BLaER1 (cell line): Measurements from ENCODE around the gene SCN8A.

Experiments
- H3K27ac ChIP-seq: shearing (Covaris generic); formaldehyde crosslinking; 2 replicates; pipeline ENCODE4 v1.8.1; 2022
- H3K27me3 ChIP-seq: shearing (Covaris generic); formaldehyde crosslinking; 2 replicates; pipeline ENCODE4 v1.8.1; 2022
- H3K36me3 ChIP-seq: shearing (Covaris generic); formaldehyde crosslinking; 2 replicates; pipeline ENCODE4 v1.8.1; 2022
- H3K4me1 ChIP-seq: shearing (Covaris generic); formaldehyde crosslinking; 2 replicates; pipeline ENCODE4 v1.8.1; 2022
- H3K4me2 ChIP-seq: shearing (Covaris generic); formaldehyde crosslinking; 2 replicates; pipeline ENCODE4 v1.8.1; 2022
- H3K4me3 ChIP-seq: shearing (Covaris generic); formaldehyde crosslinking; 2 replicates; pipeline ENCODE4 v1.8.1; 2022
- H3K9ac ChIP-seq: shearing (Covaris generic); formaldehyde crosslinking; 2 replicates; pipeline ENCODE4 v1.8.1; 2022
- H3K9me3 ChIP-seq: shearing (Covaris generic); formaldehyde crosslinking; 2 replicates; pipeline ENCODE4 v1.8.1; 2022
- H4K20me1 ChIP-seq: shearing (Covaris generic); formaldehyde crosslinking; 2 replicates; pipeline ENCODE4 v1.8.1; 2022
- Cebpa-rat ChIP-seq: shearing (Covaris generic); IDR thresholded peaks from 2 replicates; pipeline ENCODE4 v1.8.1; 2022

SCN8A gene

GRCh38 chr12:51662728-51663154, 71.7 kb downstream of the SCN8A start:
- H3K9ac ChIP-seq, result no peak overlapping the region
- H3K27me3 ChIP-seq, result no peaks in the 10 kb centered on the region
- H3K4me2 ChIP-seq, result no peak overlapping the region
- TF ChIP-seq Cebpa-rat, result no peak
- peaks cover 8% of the 10 kb centered on the region for H3K4me1 ChIP-seq
- H3K36me3 ChIP-seq, result no peaks in the 10 kb centered on the region
- no peaks in the 10 kb centered on the region for H3K9me3 ChIP-seq
- H3K4me3 ChIP-seq, result no peak overlapping the region
- no peaks in the 10 kb centered on the region for H4K20me1 ChIP-seq
- no peak overlapping the region for H3K27ac ChIP-seq

GRCh38 chr12:51663390-51663789, 72.4 kb downstream of the SCN8A start:
- no peak for TF ChIP-seq Cebpa-rat
- no peak overlapping the region for H3K4me2 ChIP-seq
- no peak overlapping the region for H3K4me3 ChIP-seq
- H3K9ac ChIP-seq, result no peak overlapping the region
- no peaks in the 10 kb centered on the region for H3K36me3 ChIP-seq
- H3K27me3 ChIP-seq, result no peaks in the 10 kb centered on the region
- H3K4me1 ChIP-seq, result peaks cover 8% of the 10 kb centered on the region
- no peaks in the 10 kb centered on the region for H3K9me3 ChIP-seq
- no peaks in the 10 kb centered on the region for H4K20me1 ChIP-seq
- no peak overlapping the region for H3K27ac ChIP-seq

GRCh38 chr12:51666696-51667095, 75.7 kb downstream of the SCN8A start:
- no peaks in the 10 kb centered on the region for H3K36me3 ChIP-seq
- H3K4me3 ChIP-seq, result no peak overlapping the region
- H3K27ac ChIP-seq, result no peak overlapping the region
- no peaks in the 10 kb centered on the region for H3K27me3 ChIP-seq
- no peak for TF ChIP-seq Cebpa-rat
- H3K4me2 ChIP-seq, result peak overlapping the region; percentile 13; the same call in 1 of the 2 replicates
- no peaks in the 10 kb centered on the region for H3K9me3 ChIP-seq
- no peak overlapping the region for H3K9ac ChIP-seq
- peaks cover 11% of the 10 kb centered on the region for H3K4me1 ChIP-seq
- no peaks in the 10 kb centered on the region for H4K20me1 ChIP-seq

GRCh38 chr12:51667269-51667668, 76.2 kb downstream of the SCN8A start:
- peaks cover 11% of the 10 kb centered on the region for H3K4me1 ChIP-seq
- H3K27ac ChIP-seq, result no peak overlapping the region
- H3K36me3 ChIP-seq, result no peaks in the 10 kb centered on the region
- no peak overlapping the region for H3K4me3 ChIP-seq
- H3K9ac ChIP-seq, result no peak overlapping the region
- H3K27me3 ChIP-seq, result no peaks in the 10 kb centered on the region
- no peak for TF ChIP-seq Cebpa-rat
- no peaks in the 10 kb centered on the region for H4K20me1 ChIP-seq
- H3K4me2 ChIP-seq, result no peak overlapping the region
- H3K9me3 ChIP-seq, result no peaks in the 10 kb centered on the region

- H3K27ac ChIP-seq, result no peak overlapping the region
- H3K4me2 ChIP-seq, result no peak overlapping the region
- H4K20me1 ChIP-seq, result no peaks in the 10 kb centered on the region
- no peaks in the 10 kb centered on the region for H3K36me3 ChIP-seq
- peaks cover 11% of the 10 kb centered on the region for H3K4me1 ChIP-seq
- TF ChIP-seq Cebpa-rat, result no peak
- H3K4me3 ChIP-seq, result no peak overlapping the region
- H3K9me3 ChIP-seq, result no peaks in the 10 kb centered on the region
- H3K27me3 ChIP-seq, result no peaks in the 10 kb centered on the region
- H3K9ac ChIP-seq, result no peak overlapping the region
Observed at GRCh38 chr12:51669271-51669670, 78.2 kb downstream of the SCN8A start.

GRCh38 chr12:51669996-51670395, 79.0 kb downstream of the SCN8A start:
- Histone ChIP-seq H3K4me2 (no peak overlapping the region), H4K20me1 (no peaks in the 10 kb centered on the region), H3K9me3 (no peaks in the 10 kb centered on the region), H3K27ac (no peak overlapping the region), H3K9ac (no peak overlapping the region), H3K36me3 (no peaks in the 10 kb centered on the region), H3K4me3 (no peak overlapping the region), H3K27me3 (no peaks in the 10 kb centered on the region), H3K4me1 (peaks cover 11% of the 10 kb centered on the region)
- TF ChIP-seq Cebpa-rat, result no peak

- H3K27ac ChIP-seq, result no peak overlapping the region
- H3K36me3 ChIP-seq, result no peaks in the 10 kb centered on the region
- 0 out of 2 replicates have a peak, but pooled peaks cover 4% of the 10 kb centered on the region for H3K4me1 ChIP-seq
- no peaks in the 10 kb centered on the region for H3K27me3 ChIP-seq
- no peaks in the 10 kb centered on the region for H4K20me1 ChIP-seq
- no peak overlapping the region for H3K9ac ChIP-seq
- TF ChIP-seq Cebpa-rat, result no peak
- no peak overlapping the region for H3K4me2 ChIP-seq
- no peaks in the 10 kb centered on the region for H3K9me3 ChIP-seq
- H3K4me3 ChIP-seq, result no peak overlapping the region
Observed at GRCh38 chr12:51672334-51672733, 81.3 kb downstream of the SCN8A start.

- Histone ChIP-seq H3K27me3 (no peaks in the 10 kb centered on the region), H3K36me3 (no peaks in the 10 kb centered on the region), H3K27ac (no peak overlapping the region), H4K20me1 (no peaks in the 10 kb centered on the region), H3K4me3 (no peak overlapping the region), H3K9me3 (no peaks in the 10 kb centered on the region), H3K9ac (no peak overlapping the region), H3K4me1 (no peaks in the 10 kb centered on the region), H3K4me2 (no peak overlapping the region)
- no peak for TF ChIP-seq Cebpa-rat
Observed at GRCh38 chr12:51675071-51675803, 84.2 kb downstream of the SCN8A start.

- Histone ChIP-seq H3K4me1 (no peaks in the 10 kb centered on the region), H3K36me3 (no peaks in the 10 kb centered on the region), H3K4me2 (no peak overlapping the region), H4K20me1 (no peaks in the 10 kb centered on the region), H3K27me3 (no peaks in the 10 kb centered on the region), H3K9me3 (no peaks in the 10 kb centered on the region), H3K9ac (no peak overlapping the region), H3K4me3 (no peak overlapping the region), H3K27ac (no peak overlapping the region)
- no peak for TF ChIP-seq Cebpa-rat
Observed at GRCh38 chr12:51676875-51677274, 85.8 kb downstream of the SCN8A start.

- Histone ChIP-seq H3K27me3 (no peaks in the 10 kb centered on the region), H3K9ac (no peak overlapping the region), H3K4me3 (no peak overlapping the region), H3K4me1 (no peaks in the 10 kb centered on the region), H4K20me1 (no peaks in the 10 kb centered on the region), H3K9me3 (no peaks in the 10 kb centered on the region), H3K36me3 (no peaks in the 10 kb centered on the region), H3K4me2 (no peak overlapping the region), H3K27ac (no peak overlapping the region)
- no peak for TF ChIP-seq Cebpa-rat
Observed at GRCh38 chr12:51677284-51677968, 86.4 kb downstream of the SCN8A start.
